Liver (tissue), 9 donors: ENCODE results near the gene MEIOB. TPM values are rescaled to one million over a fixed set of nuclear protein-coding genes. Genes with fewer than 3 reads are reported as not detected.
A peak's percentile ranks its signal among the peaks of the same experiment; 100 is the strongest.

ENCODE experiments used
- DNase-seq: peaks from one replicate; pipeline ENCODE4 v3.0.0-alpha.2; 2017; ENCODE audit warnings: low spot score
- H3K27ac ChIP-seq, 2 donors: one replicate each; pipeline ENCODE4 v1.7.0; 2013; ENCODE audit warnings: inconsistent platforms in 2 of 2, low read length in 2 of 2, control low read depth in 1 of 2, low read depth in 1 of 2, mild to moderate bottlenecking in 1 of 2
- H3K27me3 ChIP-seq, 4 donors: one replicate each; pipeline versions ENCODE4 v1.6.1 to v1.7.0; 2013; ENCODE audit warnings: low read length in 3 of 4, inconsistent platforms in 1 of 4, mild to moderate bottlenecking in 1 of 4, moderate library complexity in 1 of 4; ENCODE audit not compliant: control insufficient read depth in 4 of 4, insufficient read depth in 4 of 4
- H3K36me3 ChIP-seq, 4 donors: one replicate each; pipeline versions ENCODE4 v1.6.1 to v1.7.0; 2013; ENCODE audit warnings: low read length in 3 of 4, mild to moderate bottlenecking in 3 of 4, low read depth in 1 of 4, moderate library complexity in 1 of 4; ENCODE audit not compliant: control insufficient read depth in 4 of 4, insufficient read depth in 3 of 4
- H3K4me1 ChIP-seq, 4 donors: one replicate each; pipeline versions ENCODE4 v1.6.1 to v1.7.0; 2013; ENCODE audit warnings: low read length in 3 of 4, mild to moderate bottlenecking in 3 of 4, moderate library complexity in 1 of 4; ENCODE audit not compliant: control insufficient read depth in 4 of 4, insufficient read depth in 4 of 4
- H3K4me3 ChIP-seq, 3 donors: one replicate each; pipeline versions ENCODE4 v1.6.1 to v1.7.0; 2013; ENCODE audit warnings: low read length in 3 of 3, control low read depth in 1 of 3, low read depth in 1 of 3, mild to moderate bottlenecking in 1 of 3
- H3K9ac ChIP-seq, 2 donors: one replicate each; pipeline ENCODE4 v1.7.0; 2013; ENCODE audit warnings: low read length in 2 of 2, mild to moderate bottlenecking in 2 of 2, moderate library complexity in 2 of 2, control low read depth in 1 of 2, low read depth in 1 of 2
- H3K9me3 ChIP-seq, 4 donors: one replicate each; pipeline versions ENCODE4 v1.6.1 to v1.7.0; 2013; ENCODE audit warnings: low read length in 3 of 4; ENCODE audit not compliant: control insufficient read depth in 4 of 4
- EGR1 ChIP-seq, 2 donors: IDR thresholded peaks; 2 replicates each; pipeline ENCODE4 v1.6.1; 2016 to 2018; ENCODE audit warnings: antibody characterized with exemption in 2 of 2, low read depth in 2 of 2
- FOXA2 ChIP-seq: IDR thresholded peaks from 2 replicates; pipeline ENCODE4 v1.6.1; 2016; ENCODE audit warnings: antibody characterized with exemption
- GABPA ChIP-seq, 2 donors: IDR thresholded peaks in 1 of 2; conservative IDR thresholded peaks in 1 of 2; 2 replicates each; pipeline ENCODE4 v1.6.1; 2016; ENCODE audit warnings: antibody characterized with exemption in 2 of 2, mild to moderate bottlenecking in 1 of 2, moderate library complexity in 1 of 2
- HNF4A ChIP-seq, 2 donors: conservative IDR thresholded peaks; 2 replicates each; pipeline ENCODE4 v1.6.1; 2016; ENCODE audit warnings: antibody characterized with exemption in 2 of 2, mild to moderate bottlenecking in 2 of 2
- HNF4G ChIP-seq: IDR thresholded peaks from 2 replicates; pipeline ENCODE4 v1.6.1; 2016; ENCODE audit warnings: antibody characterized with exemption
- JUND ChIP-seq, 2 donors: IDR thresholded peaks; 2 replicates each; pipeline ENCODE4 v1.6.1; 2016; ENCODE audit warnings: antibody characterized with exemption in 2 of 2
- MAX ChIP-seq: IDR thresholded peaks from 2 replicates; pipeline ENCODE4 v1.6.1; 2016; ENCODE audit warnings: antibody characterized with exemption
- NR2F2 ChIP-seq: IDR thresholded peaks from 2 replicates; pipeline ENCODE4 v1.6.1; 2016; ENCODE audit warnings: antibody characterized with exemption
- RAD21 ChIP-seq, 2 donors: IDR thresholded peaks; 2 replicates each; pipeline ENCODE4 v1.6.1; 2016; ENCODE audit warnings: antibody characterized with exemption in 2 of 2, mild to moderate bottlenecking in 2 of 2
- REST ChIP-seq: IDR thresholded peaks from 2 replicates; pipeline ENCODE4 v1.6.1; 2016; ENCODE audit warnings: antibody characterized with exemption, mild to moderate bottlenecking
- RXRA ChIP-seq, 2 donors: IDR thresholded peaks; 2 replicates each; pipeline ENCODE4 v1.6.1; 2017 to 2018; ENCODE audit warnings: antibody characterized with exemption in 2 of 2, mild to moderate bottlenecking in 1 of 2
- SP1 ChIP-seq: IDR thresholded peaks from 2 replicates; pipeline ENCODE4 v1.6.1; 2018; ENCODE audit warnings: antibody characterized with exemption, mild to moderate bottlenecking
- YY1 ChIP-seq: IDR thresholded peaks from 2 replicates; pipeline ENCODE4 v1.6.1; 2016; ENCODE audit warnings: antibody characterized with exemption, mild to moderate bottlenecking
- WGBS: extraction: QIAGEN DNeasy Blood & Tissue Kit; methylation state at CpG from one replicate; pipeline ENCODE4 v1.1.7; 2013; 5-methylcytosine and 5-hydroxymethylcytosine counted together
- polyA plus RNA-seq, 2 donors: library from polyadenylated mRNA; stranded (reverse) in 1 of 2; unstranded in 1 of 2; fragments of 200-250 nt in 1 of 2; fragments of >200 nt in 1 of 2; fragmentation: Nextera tagmentation in 1 of 2; extraction: Ambion mirVana in 1 of 2; gene quantifications; one replicate each; pipeline versions ENCODE4 v1.2.1 to v1.2.3, GENCODE V29; 2013 to 2015
- total RNA-seq, 2 donors: library from RNA; depleted of rRNA; stranded (reverse); fragments of >200 nt; gene quantifications; one replicate each; pipeline ENCODE4 v1.2.3, GENCODE V29; 2014
- TF ChIP-seq, protein P1 (sequence below): IDR thresholded peaks from 2 replicates; pipeline ENCODE4 v1.6.1; 2016; ENCODE audit warnings: antibody characterized with exemption
- donor health status: healthy.
- donor health status: healthy.
- donor health status: healthy.
- donor health status: healthy.
- donor health status: healthy.

The MEIOB gene
- total and polyA plus RNA-seq, 4 donors: 0.33 to 2.2 TPM; not detected in 2

DNA sequence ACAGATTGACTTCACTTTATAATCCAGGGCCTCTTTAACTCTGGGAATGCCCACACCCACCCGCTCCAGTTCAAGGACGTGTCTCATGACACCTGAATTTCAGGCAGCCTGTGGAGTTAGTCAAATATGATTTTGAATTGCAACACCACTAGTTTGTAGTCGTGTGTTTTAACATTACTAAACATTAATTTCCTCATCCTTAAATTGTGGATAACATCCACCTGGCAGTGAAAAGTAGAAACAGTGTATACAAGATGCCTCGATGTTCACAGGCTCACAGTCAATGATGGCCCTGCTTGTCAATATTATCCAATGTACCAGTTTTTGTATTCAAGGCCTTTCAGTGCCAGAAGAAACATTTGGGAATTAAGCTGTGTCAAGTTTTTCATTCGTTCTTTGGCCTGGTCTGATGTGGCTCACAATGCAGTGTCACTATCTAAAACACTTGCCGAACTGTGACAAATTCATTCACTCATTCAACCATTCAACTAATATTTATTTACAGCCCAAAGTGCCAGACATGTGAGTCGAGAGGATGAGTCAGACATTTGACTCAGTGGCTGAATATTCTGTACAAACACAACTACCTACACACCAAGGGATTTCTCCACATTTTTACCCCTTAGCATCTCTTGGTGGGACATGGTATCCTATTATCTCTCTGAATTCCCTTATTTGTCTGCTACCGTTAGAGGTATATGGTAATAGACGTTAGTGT, 1.4 kb downstream of the MEIOB start:
- H3K4me1 ChIP-seq: peaks cover 13 to 16% (median 15%) of the 10 kb centered on the region in 4 donors
- peak overlapping the region; percentile 61 to 88 for H3K27ac ChIP-seq
- no peak for DNase-seq
- H3K9me3 ChIP-seq: no peaks in the 10 kb centered on the region
- no peaks in the 10 kb centered on the region for H3K27me3 ChIP-seq
- WGBS: 27% methylated on average over 9 of the region's 9 CpGs
- peak in 1 of 2 donors; percentile 47 for TF ChIP-seq JUND (IDR thresholded peaks at IDR 0.05)
- no peak for TF ChIP-seq NR2F2
- TF ChIP-seq, protein P1, sequence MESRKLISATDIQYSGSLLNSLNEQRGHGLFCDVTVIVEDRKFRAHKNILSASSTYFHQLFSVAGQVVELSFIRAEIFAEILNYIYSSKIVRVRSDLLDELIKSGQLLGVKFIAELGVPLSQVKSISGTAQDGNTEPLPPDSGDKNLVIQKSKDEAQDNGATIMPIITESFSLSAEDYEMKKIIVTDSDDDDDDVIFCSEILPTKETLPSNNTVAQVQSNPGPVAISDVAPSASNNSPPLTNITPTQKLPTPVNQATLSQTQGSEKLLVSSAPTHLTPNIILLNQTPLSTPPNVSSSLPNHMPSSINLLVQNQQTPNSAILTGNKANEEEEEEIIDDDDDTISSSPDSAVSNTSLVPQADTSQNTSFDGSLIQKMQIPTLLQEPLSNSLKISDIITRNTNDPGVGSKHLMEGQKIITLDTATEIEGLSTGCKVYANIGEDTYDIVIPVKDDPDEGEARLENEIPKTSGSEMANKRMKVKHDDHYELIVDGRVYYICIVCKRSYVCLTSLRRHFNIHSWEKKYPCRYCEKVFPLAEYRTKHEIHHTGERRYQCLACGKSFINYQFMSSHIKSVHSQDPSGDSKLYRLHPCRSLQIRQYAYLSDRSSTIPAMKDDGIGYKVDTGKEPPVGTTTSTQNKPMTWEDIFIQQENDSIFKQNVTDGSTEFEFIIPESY: peak; percentile 68
- peak; percentile 88 to 95 for TF ChIP-seq RXRA (IDR thresholded peaks at IDR 0.05)
- peak; percentile 26 to 40 for TF ChIP-seq RAD21 (IDR thresholded peaks at IDR 0.05)
- no peak for TF ChIP-seq HNF4G
- TF ChIP-seq GABPA (IDR thresholded peaks at IDR 0.05 in 1 of 2, conservative IDR thresholded peaks at IDR 0.05 in 1 of 2): peak in 1 of 2 donors; percentile 41
- TF ChIP-seq HNF4A (conservative IDR thresholded peaks at IDR 0.05): peak; percentile 70 to 84
- peak; percentile 55 for TF ChIP-seq YY1
- peak; percentile 81 for TF ChIP-seq SP1
- peak; percentile 80 for TF ChIP-seq MAX
- peak; percentile 50 for TF ChIP-seq FOXA2
- no peak for TF ChIP-seq REST
- TF ChIP-seq EGR1 (IDR thresholded peaks at IDR 0.05; ENCODE audit: low read depth in 2 of 2): peak in 1 of 2 donors; percentile 63
- H3K36me3 ChIP-seq: no peaks in the 10 kb centered on the region
- no peak overlapping the region for H3K9ac ChIP-seq
- H3K4me3 ChIP-seq: no peak overlapping the region

- no peak for TF ChIP-seq FOXA2
- TF ChIP-seq RAD21 (IDR thresholded peaks at IDR 0.05): peak; percentile 29 to 53
- no peak for DNase-seq
Observed at GRCh38 chr16:1865902-1866690, 5.9 kb downstream of the MEIOB start.

More at GRCh38 chr16:1865902-1866690, 5.9 kb downstream of the MEIOB start:
- Histone ChIP-seq H3K4me3 (no peak overlapping the region), H3K9ac (peak overlapping the region in 1 of 2 donors; percentile 8), H3K9me3 (no peaks in the 10 kb centered on the region), H3K4me1 (peaks cover 1 to 11% (median 6%) of the 10 kb centered on the region in 4 donors), H3K27me3 (no peaks in the 10 kb centered on the region), H3K36me3 (no peaks in the 10 kb centered on the region), H3K27ac (no peak overlapping the region)
- WGBS: 80% methylated on average over 6 of the region's 6 CpGs
